ENCODE measurements around the gene IMMT. TPM values are rescaled to one million over a fixed set of nuclear protein-coding genes. Genes with fewer than 3 reads are reported as not detected.

Gene IMMT
- polyA plus RNA-seq, 1 donor, result 120 TPM

DNA sequence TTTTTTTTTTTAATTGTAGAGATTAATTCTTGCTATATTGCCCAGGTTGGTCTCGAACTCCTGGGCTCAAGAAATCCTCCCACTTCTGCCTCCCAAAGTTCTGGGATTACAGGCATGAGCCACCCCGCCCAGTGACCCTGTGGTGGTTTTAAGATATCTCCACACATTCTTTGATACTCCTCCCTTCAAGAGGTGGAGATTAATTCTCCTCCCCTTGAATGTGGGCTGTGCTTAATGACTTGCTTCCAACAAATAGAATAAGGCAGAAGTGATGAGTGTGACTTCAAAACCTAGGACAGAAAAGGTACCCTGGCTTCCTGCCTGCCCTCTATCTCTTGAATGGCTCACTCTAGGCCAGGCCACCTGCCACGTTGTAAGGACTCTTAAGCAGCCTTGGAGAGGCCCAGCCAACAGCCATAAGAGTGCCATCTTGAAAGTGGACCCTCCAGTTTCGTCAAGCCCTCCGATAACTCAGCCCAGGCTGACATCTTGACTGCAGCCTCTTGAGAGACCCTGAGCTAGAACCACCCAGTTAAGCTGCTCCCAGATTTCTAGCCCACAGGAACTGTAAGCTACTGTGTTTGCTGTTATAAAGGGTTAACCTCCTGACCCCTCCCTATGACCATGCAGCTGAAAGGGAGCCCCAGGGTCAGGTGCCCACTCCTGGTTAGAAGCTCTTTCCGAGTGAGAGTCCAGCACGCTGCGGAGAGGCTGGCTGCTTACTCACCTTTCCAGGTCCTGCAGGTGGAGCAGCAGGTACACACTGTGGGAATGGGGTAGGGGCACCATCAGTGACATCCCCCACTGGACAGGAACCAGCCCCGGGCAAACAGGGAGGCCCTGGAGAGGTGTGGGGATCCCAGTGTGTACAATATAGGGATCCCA, 31.6 kb upstream of the IMMT start:
- DNase-seq, result no peak

DNA sequence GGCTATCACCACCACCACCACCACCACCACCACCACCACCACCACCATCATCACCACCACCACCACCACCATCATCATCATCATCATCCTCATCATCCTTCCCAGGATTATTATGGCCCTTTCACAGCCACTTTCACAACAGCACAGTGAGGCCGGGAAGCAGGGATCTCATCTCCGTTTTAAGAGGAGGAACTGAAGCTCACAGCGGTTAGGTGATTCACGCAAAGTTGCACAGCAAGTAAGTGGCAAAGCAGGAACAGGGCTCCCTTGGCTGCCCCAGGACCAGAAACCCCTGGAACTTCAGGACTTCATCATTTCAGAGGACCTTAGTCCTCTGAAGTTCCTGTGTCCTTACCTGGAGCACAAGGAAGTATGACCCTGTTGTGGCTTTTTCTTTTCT, 30.8 kb upstream of the IMMT start:
- no peak for DNase-seq

DNA sequence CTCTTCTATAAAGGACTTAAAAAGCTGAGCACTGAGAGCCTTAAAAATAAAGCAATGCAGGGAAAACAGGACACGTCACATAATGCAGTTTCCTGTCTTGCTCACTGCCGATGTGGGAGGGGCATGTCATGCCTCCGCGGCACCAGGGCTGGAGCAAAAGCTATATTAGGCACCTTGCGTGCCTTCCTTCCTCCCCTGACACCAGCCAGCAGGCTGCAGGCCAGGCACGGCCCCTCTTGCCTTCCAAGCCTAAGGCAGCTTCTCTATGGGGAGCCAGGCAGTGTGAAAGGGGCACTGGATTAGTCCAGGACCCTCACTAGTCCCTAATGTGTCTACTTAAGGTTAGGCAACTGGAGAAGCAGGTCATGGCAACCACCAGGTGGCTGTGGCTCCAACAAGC, 30.3 kb upstream of the IMMT start:
- no peak for DNase-seq

DNA sequence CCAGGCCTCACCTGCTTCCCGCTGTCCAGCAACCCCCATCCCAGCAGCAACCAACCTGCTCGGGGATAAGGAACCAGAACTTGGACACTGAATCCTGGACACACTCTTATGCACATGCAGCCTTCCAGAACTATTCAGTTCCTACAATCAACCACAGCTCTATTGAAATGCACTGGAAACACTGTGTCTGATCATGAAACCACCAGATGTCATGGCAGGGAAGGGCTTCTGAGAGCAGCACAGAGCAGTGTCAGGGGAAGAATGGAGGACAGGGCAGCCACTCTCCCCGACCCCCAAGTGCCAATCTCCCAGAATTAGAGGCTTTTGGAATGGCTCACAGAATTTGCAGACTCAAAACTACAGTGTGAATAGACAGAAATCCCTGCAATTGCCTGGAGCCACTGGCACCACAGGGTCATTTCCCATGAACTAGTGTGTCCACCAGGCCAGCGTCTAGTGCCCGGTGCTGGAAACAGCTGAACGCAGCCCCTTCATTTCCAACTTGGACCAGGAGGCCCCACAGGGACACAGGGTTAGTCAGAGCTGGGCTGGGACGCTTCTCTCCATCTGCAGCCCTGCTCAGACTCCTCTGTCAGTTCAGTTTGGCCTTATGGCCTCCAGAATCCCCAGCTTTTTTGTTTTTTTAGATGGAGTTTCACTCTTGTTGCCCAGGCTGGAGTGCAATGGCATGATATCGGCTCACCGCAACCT, 29.5 kb upstream of the IMMT start:
- DNase-seq, result no peak

DNA sequence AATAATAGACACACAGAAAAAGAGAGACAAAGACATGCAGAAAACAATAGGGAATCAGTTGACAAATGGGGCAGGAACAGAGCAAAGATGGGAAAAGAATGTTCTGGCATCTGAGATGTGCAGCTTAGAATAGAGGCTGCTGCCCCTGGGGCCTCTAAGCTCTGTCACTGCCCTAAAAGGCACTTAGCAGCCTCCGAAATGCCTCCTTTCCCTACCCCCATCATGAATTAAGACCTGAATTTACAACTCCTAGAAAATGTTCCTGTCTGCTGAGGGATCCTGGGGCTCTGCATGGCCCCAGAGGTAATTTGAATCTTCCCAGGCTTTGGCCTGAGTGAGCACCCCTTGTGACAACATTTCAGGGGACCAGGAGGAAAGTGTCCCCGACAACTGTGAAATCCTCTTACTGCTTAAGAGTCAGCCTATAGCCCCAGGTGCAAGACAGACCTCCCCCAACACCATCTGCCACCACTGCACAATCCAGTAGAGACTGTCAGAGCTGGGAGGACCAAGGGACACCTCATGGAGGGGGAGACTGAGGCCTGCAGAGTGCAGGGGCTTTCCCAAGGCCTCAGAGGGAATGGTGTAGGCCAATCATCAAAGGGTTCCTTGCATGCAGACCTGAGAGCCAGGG, 28.8 kb upstream of the IMMT start:
- no peak for DNase-seq

DNA sequence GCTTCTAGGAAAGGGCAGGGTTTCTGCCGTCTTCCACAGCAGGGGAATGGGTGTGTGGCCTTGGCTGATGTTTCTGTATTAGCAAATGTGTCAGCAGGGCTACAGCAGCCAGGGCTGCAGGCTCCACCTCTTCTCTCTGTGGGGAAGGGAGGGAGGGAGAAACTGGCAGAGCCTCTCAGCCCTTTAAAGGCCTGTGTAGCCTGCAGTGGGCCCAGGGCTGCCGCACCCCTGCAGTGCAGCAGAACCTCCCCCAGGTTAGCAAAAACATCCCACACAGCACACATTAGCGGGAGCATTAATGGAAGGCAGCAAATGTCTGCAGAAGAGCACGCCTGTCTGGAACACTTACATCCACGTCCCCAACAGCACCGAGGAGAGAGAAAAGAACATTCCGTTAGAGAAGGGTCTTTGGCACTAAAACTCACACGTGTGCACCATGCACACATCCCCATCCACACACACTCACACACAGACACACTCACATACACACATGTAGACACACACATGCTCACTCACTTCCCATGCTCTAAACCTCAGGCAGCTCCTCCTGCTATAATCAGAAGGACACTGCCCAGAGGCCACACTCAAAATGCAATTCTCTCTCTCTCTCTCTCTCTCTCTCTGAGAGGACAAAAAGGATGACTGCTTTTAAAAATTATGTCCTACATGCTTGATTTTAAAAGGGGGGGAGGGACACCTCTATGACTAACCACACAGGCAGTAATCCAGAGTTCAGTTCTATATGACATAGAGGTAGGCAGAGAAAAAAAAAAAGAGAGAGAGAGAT, 28.1 kb upstream of the IMMT start:
- peak; percentile 51 for DNase-seq

DNA sequence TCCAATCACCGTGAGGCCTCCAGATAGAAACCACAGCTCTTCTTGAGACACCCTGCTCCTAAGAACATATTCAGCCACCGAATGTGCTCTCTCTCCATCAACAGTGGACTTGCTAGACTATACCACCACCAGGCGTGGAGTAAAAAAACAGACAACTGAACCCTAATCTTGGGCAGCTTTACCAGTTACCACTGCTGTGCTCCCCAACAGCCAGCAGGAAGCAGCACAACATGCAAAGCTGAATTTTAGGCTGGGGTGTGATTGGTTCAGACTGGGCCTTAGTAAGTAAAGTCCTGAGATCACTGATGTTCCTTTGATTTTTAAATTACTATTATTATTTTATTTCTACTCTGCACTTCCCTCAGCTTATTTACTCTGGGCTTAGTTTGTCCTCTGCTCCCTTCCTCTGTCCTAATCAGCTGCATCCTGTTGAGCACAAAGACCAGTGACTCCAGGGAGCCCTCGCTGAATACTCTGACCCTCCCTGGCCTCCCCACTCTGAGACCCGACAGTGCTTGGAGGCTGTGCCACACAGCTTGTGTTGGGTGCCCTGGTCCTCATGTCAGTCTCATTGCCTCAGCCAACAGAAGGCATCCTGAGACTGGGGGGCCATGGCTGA, 25.9 kb upstream of the IMMT start:
- peak; percentile 33 for DNase-seq

DNA sequence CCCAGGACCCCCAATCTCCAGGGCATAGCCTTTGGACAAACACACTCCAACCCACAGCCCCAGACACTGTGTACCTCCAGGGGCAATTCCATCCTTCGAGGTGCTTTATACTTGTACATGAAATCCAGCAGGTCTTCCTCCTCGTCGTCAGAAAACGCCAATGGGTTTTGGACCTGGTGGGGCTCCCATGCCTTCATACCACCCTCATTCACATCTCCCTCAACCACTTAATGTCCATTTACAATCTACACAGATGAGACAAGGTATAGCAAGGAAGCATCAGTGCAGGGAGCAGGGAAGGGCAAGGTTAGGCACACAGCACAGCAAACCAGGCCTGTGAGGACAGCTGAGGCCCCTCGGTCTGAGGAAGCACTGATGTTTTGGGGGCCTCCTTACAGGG, 24.6 kb upstream of the IMMT start:
- DNase-seq, result no peak

DNA sequence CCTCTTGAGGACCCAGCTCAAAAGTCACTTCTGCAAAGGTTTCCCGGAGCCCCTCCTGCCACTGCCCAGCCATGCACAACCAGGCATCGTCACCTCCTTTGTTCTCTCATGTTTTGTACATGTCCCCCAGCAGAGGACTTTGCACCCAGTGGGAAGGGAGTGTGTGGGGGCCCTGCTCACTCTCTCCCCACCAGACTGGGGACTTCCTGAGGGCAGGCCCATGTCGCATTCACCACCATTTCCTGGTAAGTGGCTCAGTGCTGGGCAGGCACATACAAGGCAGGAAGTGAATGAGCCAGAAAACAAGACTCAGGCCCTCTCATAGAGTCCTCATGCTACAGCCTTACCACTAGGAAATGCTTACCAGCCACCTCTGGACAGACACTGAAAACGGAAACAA, 22.9 kb upstream of the IMMT start:
- DNase-seq, result no peak

DNA sequence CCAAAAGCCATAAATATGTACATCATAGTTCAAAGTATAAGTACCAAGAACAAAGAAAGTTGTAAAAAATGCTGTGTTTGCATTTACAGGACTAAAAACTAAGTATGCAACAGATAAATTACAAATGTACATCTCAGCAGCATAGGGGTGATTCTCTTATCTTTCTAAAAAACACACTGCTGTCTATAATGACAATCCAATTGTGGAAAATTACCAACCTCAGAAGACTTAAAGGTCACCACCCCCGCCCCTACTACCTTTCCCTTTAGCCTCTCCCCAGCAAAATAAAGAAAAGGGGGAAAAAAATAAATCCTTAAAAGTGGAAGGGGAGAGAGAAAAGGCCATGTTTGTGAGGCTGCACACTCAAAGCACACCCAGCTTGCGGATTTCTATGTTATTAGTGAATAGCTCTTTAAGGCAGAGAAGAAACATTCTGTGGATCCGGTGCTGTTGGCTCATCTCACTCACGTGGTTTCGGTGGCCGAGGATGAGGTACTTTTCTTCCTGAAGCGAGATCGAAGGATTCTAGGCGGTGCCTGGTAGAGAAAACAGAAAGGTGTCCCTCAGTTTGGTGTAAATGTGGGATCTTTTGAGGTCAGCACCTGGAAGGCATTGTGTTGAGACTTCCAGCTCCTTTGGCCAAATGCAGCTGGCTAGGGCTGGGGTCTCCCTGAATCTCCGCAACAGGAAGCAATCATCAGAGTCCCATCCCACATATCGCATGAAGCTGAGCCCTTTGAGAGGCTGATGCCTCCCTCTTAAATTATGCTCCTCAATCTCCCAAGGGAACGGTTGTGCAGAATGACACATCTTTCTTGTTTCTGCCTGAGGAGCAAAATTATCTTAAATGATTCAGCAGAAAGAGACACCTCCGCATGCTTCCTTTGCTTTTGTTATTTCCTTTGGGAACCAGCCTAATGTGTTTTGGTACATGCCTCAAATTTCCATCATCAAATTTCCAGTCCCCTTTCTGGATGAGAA, 21.6 kb upstream of the IMMT start:
- no peak for DNase-seq

DNA sequence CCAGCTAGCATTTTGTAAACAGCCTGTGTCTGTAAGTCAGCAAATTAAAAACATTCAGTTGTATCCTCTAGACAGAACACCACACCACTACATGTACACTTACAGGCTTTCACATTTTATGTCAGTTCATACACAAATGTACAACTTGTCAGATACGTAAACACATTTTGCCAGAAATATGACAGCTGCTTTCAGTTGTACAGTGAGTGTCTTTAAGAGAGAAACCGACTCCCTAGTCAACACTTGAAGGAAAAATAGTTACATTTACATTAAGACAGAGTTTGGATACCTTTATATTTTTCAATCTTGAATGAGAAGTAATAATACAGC, 19.2 kb upstream of the IMMT start:
- DNase-seq, result no peak

DNA sequence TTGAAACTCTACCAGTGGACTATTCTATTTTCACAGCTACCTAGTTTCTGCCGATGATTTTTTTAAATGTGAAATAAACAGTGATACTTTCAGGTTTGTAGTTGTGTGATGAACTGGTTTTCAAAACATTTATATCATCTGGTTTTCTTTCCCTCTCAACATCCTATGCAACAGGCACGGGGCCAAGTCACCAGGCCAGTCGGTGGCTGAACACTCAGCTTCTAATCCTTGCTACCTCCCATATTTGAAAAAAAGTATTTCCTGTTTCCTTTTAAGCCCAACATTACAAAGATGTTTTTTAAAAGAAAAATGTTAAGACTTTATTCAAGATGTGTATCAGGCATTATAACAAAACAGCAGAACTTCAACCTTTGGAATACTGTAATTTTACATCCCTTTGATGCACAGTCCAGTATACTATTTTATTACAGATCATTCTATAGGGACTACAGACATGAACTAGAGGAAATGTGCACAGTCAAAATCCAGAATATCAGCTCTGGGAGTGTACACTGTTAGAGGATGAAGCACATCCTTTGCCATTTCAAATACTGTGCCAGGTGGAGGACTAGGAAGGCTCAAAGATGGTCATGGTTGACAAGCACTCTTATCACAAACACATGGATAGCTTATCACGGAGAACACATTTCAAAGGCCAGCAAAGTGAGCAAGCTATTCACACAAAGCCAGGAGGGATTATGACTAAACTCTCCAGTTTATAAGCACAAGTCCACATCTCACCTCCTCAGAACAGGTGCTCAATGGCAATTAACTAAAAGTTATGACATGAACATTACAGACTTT, 18.6 kb upstream of the IMMT start:
- no peak for DNase-seq

DNA sequence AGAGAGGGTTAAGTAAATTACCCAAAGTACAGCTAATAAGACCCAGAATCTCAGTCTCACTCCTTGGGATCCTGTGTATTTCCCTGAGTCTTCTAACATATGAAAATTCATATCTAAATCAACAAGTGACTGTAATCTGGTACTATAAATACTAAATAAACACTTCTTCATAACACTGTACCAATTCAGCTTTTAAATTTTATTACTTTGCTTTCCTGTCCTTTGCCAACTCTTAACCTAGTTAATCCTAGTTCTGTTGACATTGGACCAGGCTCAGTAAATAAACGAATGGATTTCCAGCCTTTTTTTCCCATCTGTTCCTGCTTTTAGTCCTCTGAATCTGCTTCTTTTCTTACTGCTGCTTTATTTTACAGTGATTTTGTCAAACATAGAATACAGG, 17.8 kb upstream of the IMMT start:
- no peak for DNase-seq

DNA sequence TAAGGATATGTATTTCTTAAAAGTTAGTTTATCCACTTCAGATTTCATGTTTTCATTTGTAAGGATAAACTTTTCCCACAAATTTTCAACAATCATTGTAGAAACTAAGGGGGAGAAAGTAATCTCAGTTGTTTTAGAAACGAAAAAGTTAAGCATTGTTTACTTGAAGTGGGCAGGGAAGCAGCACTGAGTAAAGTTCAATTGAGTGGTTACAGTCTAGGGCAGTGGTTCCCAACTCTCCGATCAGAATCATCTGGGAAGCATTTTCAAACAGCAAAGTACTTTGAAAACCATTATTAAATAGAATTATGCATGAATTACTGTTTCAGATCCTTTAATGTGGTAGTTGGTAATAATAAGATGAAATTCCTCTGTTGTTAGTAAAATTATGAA, 16.5 kb upstream of the IMMT start:
- no peak for DNase-seq

DNA sequence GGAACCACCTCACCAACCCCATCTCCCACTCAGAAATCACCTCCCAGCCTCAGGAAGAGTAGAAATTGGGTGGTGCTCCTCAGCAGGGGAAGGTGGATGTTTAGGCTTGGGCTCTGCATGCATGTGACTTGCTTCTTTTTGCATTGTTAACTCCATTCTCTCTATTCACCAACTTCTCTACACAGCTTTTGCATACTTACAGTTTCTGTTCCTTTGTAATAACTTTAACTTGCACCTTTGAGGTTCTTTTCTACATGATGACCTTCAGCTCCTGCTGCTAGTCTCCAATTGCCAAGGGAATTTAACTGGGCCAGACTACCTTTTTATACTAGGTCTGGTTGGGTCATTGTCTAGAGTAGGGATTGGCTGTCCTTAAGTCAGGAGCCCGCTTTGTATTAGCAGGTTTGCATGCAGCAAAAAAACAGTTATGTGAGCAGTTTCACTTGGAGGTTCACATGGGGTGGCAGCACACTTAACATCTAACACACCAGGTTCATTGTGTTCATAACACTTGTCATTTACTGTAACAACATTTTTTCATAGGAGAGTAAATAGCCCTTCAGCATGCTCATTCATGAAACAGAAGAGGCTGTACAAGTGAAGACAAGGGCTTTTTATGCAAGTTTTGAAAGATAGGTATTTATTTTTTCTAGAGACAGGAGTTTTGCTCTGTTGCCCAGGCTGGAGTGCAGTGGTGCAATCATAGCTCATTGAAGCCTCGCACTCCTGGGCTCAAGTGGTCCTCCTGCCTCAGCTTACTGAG, 16.0 kb upstream of the IMMT start:
- no peak for DNase-seq

DNA sequence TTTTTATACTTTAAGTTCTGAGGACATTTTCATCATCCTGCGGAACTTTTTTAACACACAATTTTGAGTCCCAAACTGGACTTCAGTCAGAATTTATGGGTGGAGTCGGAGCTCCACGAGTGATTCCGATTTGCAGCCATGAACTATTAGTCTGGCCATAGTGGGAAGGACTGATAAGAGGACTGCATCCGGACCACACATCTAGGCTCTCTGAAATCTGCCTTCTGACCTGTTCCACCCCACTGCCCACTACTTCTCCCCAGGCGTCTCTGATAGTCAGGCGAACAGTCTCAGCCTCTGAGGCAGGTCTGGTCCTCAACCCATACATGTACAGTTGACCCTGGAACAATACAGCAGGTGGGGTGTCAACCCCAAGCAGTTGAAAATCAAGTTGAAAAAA, 9.2 kb upstream of the IMMT start:
- DNase-seq, result no peak

DNA sequence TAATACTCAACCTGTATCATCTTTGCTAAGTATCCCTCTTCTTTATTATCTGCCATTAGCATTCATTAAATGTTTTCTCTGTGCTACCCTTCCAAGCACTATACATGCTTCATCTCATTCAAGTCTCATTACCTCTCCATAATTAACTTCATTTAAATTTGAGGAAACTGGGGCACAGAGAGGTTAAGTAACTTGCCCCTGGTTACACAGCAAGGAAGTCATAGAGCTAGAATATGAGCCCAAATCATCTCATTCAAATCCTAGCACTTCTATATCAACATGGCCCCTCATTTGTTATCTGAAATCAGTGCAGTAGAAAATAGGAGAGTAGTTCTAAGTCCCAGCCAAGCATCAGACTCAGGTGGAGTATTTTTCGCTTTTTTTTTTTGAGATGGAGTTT, 8.4 kb upstream of the IMMT start:
- no peak for DNase-seq

DNA sequence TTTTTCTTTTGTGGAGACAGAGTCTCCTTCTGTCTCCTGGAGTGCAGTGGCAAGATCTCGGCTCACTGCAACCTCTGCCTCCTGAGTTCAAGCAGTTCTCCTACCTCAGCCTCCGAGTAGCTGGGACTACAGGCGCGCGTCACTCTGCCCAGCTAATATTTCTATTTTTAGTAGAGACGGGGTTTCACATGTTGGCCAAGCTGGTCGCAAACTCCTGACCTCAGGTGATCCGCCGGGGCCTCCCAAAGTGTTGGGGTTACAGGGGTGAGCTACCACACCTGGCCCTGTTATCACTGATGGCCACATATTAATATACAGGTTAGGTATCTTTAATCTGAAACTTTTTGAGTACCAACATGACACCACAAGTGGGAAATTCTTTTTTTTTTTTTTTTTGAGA, 7.4 kb upstream of the IMMT start:
- no peak for DNase-seq

DNA sequence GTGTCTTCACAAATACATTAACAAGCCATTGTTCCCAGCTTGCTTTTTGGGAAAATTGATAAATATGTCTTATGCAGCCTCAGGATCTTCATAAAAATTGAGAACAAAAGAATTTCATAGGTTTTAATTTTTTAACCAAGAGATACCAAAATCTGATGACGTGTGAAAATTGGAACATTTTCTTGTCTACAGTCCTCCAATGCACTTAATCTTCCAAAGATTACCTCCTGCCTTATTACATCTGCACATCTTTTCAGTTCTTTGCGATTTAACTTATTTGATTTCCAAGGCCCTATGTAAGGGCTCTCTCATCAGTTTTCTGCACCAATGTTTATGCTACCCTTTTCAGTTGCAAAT, 7.1 kb upstream of the IMMT start:
- no peak for DNase-seq

Data from left kidney (tissue), 2 donors.